Osteocyte (in vitro differentiated cells): Measurements from ENCODE around the gene CRMP1. TPM values are rescaled to one million over a fixed set of nuclear protein-coding genes. Genes with fewer than 3 reads are reported as not detected.
A peak's percentile ranks its signal among the peaks of the same experiment; 100 is the strongest.
"Not testable (repeated sequence)": the region's sequence is repeated elsewhere in the genome, so short reads cannot be mapped to it uniquely, and the experiment has no call there.

ENCODE experiments used
- DNase-seq: peaks from one replicate; pipeline ENCODE4 v3.0.0; 2021; ENCODE audit warnings: mixed read lengths; ENCODE audit not compliant: unreplicated experiment; ENCODE audit errors: extremely low spot score
- H3K27ac Mint-ChIP-seq: one replicate; pipeline ENCODE4 v1.8.0; 2021; ENCODE audit warnings: mild to moderate bottlenecking, mixed read lengths; ENCODE audit not compliant: unreplicated experiment
- H3K27me3 Mint-ChIP-seq: one replicate; pipeline ENCODE4 v1.8.0; 2021; ENCODE audit warnings: mixed read lengths; ENCODE audit not compliant: unreplicated experiment
- H3K36me3 Mint-ChIP-seq: one replicate; pipeline ENCODE4 v1.8.0; 2021; ENCODE audit warnings: mixed read lengths; ENCODE audit not compliant: unreplicated experiment
- H3K4me1 Mint-ChIP-seq: one replicate; pipeline ENCODE4 v1.8.0; 2021; ENCODE audit warnings: mixed read lengths; ENCODE audit not compliant: unreplicated experiment
- H3K4me3 Mint-ChIP-seq: one replicate; pipeline ENCODE4 v1.8.0; 2021; ENCODE audit warnings: mild to moderate bottlenecking, moderate library complexity, mixed read lengths; ENCODE audit not compliant: unreplicated experiment
- H3K9me3 Mint-ChIP-seq: one replicate; pipeline ENCODE4 v1.8.0; 2021; ENCODE audit warnings: mixed read lengths; ENCODE audit not compliant: unreplicated experiment
- total RNA-seq: library from RNA; stranded (reverse); gene quantifications from 2 replicates; pipeline ENCODE4 v1.2.1, GENCODE V29; 2021
- TF ChIP-seq, protein P1 (sequence below): fragments of 200-600 bp; sonication (generic); IDR thresholded peaks from 2 replicates; pipeline ENCODE4 v1.5.0; 2021; ENCODE audit warnings: antibody characterized with exemption, mild to moderate bottlenecking, moderate library complexity

Gene CRMP1
- total RNA-seq, 1 donor from 2014 or later: 24.5 TPM

GRCh38 chr4:5813882-5814255, 79.0 kb downstream of the CRMP1 start:
- H3K36me3 Mint-ChIP-seq: peaks cover 31% of the 10 kb centered on the region
- no peak for DNase-seq
- no peaks in the 10 kb centered on the region for H3K9me3 Mint-ChIP-seq
- H3K4me1 Mint-ChIP-seq: no peaks in the 10 kb centered on the region
- TF ChIP-seq, protein P1, sequence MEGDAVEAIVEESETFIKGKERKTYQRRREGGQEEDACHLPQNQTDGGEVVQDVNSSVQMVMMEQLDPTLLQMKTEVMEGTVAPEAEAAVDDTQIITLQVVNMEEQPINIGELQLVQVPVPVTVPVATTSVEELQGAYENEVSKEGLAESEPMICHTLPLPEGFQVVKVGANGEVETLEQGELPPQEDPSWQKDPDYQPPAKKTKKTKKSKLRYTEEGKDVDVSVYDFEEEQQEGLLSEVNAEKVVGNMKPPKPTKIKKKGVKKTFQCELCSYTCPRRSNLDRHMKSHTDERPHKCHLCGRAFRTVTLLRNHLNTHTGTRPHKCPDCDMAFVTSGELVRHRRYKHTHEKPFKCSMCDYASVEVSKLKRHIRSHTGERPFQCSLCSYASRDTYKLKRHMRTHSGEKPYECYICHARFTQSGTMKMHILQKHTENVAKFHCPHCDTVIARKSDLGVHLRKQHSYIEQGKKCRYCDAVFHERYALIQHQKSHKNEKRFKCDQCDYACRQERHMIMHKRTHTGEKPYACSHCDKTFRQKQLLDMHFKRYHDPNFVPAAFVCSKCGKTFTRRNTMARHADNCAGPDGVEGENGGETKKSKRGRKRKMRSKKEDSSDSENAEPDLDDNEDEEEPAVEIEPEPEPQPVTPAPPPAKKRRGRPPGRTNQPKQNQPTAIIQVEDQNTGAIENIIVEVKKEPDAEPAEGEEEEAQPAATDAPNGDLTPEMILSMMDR: no peak
- no peak overlapping the region for H3K27ac Mint-ChIP-seq
- H3K4me3 Mint-ChIP-seq: no peak overlapping the region
- no peaks in the 10 kb centered on the region for H3K27me3 Mint-ChIP-seq

DNA sequence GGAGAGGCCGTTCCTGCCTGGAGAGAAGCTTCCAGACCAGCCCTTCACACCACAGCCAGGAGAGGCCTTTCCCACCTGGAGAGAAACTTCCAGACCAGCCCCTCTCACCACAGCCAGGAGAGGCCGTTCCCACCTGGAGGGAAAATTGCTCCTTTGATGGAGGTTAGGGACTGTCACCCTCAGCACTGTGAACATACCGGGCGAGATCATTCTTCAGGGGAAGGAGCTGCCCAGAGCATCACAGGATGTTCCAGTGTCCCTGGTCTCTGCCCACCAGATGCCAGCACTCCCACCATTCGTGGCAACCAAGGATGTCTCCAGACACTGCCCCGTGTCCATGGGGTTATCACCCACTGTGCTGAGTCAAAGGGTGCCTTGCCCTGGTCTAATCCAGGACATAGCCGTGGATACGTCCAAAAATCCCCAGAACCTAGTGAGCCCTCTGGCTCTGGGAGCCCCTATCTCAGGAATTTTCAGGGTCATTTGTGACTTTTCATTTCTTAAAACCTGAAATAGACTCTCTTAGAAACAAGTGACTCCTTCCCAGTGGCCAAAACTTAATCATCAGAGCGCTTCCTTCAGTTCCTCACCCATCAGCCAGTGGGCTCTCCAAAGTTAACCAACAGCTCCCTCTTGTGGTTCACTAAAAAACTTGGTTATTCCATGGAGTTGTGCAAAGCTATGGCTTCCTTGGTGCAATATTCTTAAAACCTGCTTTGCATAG, 80.2 kb downstream of the CRMP1 start:
- no peak overlapping the region for H3K27ac Mint-ChIP-seq
- no peak for DNase-seq
- H3K36me3 Mint-ChIP-seq: peaks cover 26% of the 10 kb centered on the region
- no peak overlapping the region for H3K4me3 Mint-ChIP-seq
- no peaks in the 10 kb centered on the region for H3K27me3 Mint-ChIP-seq
- H3K9me3 Mint-ChIP-seq: no peaks in the 10 kb centered on the region
- H3K4me1 Mint-ChIP-seq: no peaks in the 10 kb centered on the region
- TF ChIP-seq, protein P1: peak; percentile 81

GRCh38 chr4:5812057-5812456, 80.8 kb downstream of the CRMP1 start:
- not testable (repeated sequence) for H3K27ac Mint-ChIP-seq, DNase-seq, H3K4me1 Mint-ChIP-seq, H3K4me3 Mint-ChIP-seq, H3K27me3 Mint-ChIP-seq, H3K9me3 Mint-ChIP-seq
- peaks cover 25% of the 10 kb centered on the region for H3K36me3 Mint-ChIP-seq

- H3K4me3 Mint-ChIP-seq: no peak overlapping the region
- H3K4me1 Mint-ChIP-seq: no peaks in the 10 kb centered on the region
- no peak overlapping the region for H3K27ac Mint-ChIP-seq
- DNase-seq: no peak
- H3K9me3 Mint-ChIP-seq: no peaks in the 10 kb centered on the region
- TF ChIP-seq, protein P1: no peak
- no peaks in the 10 kb centered on the region for H3K27me3 Mint-ChIP-seq
- H3K36me3 Mint-ChIP-seq: peaks cover 25% of the 10 kb centered on the region
Measured at GRCh38 chr4:5810770-5811430, 82.0 kb downstream of the CRMP1 start.

- Mint-ChIP-seq H3K27ac (no peak overlapping the region), H3K36me3 (peaks cover 31% of the 10 kb centered on the region), H3K27me3 (no peaks in the 10 kb centered on the region), H3K4me1 (no peaks in the 10 kb centered on the region), H3K4me3 (no peak overlapping the region), H3K9me3 (no peaks in the 10 kb centered on the region)
- no peak for DNase-seq
- TF ChIP-seq, protein P1: no peak
Measured at GRCh38 chr4:5810151-5810550, 82.7 kb downstream of the CRMP1 start.
